IMR-90 (cell line): Measurements from ENCODE around the gene BMPER. TPM values are rescaled to one million over a fixed set of nuclear protein-coding genes. Genes with fewer than 3 reads are reported as not detected.
A peak's percentile ranks its signal among the peaks of the same experiment; 100 is the strongest.

Experiments
- ATAC-seq: fragments of 200-7000 bp; cut with Tn5 transposase; 2 replicates; pipeline ENCODE4 v1.9.1; 2020; ENCODE audit warnings: low read depth, mild to moderate bottlenecking, moderate library complexity
- BruUV-seq: library from RNA; stranded (reverse); fragments of 400-500 nt; replicated peaks from 2 replicates; lab custom pipeline; 2021; lab: Mats Ljungman, UMichigan
- CTCF ChIA-PET: fragments of 300-600 bp; formaldehyde crosslinking; extraction: SDS; loops from one replicate; lab custom pipeline; 2021; ENCODE audit warnings: antibody characterized with exemption; lab: Yijun Ruan, JAX
- POLR2A ChIA-PET: fragments of 300-600 bp; sonication (Branson Sonifier 250); formaldehyde crosslinking; loops from one replicate; lab custom pipeline; 2022; ENCODE audit warnings: antibody characterized with exemption; ENCODE audit not compliant: unreplicated experiment; lab: Charles Lee
- DNase-seq: peaks from one replicate; pipeline ENCODE4 v3.0.0; 2013
- H2AFZ ChIP-seq: replicated peaks from 2 replicates; pipeline ENCODE3; 2013; ENCODE audit warnings: low read length, mild to moderate bottlenecking; ENCODE audit not compliant: poor library complexity
- H2AK5ac ChIP-seq: 2 replicates; pipeline ENCODE4 v1.6.1; 2013; ENCODE audit warnings: low read depth, low read length, inconsistent platforms
- H2AK9ac ChIP-seq: replicated peaks from 2 replicates; pipeline ENCODE3; 2013; ENCODE audit warnings: mild to moderate bottlenecking, low read depth, low read length, moderate library complexity; ENCODE audit not compliant: poor library complexity
- H2BK120ac ChIP-seq: 2 replicates; pipeline ENCODE4 v1.6.1; 2013; ENCODE audit warnings: low read depth, low read length, inconsistent platforms
- H2BK15ac ChIP-seq: 3 replicates; pipeline ENCODE4 v1.6.1; 2013; ENCODE audit warnings: low read depth, low read length, inconsistent platforms
- H2BK20ac ChIP-seq: 2 replicates; pipeline ENCODE4 v1.6.1; 2013; ENCODE audit warnings: low read depth, mild to moderate bottlenecking, inconsistent platforms, low read length, moderate library complexity
- H2BK5ac ChIP-seq: 2 replicates; pipeline ENCODE4 v1.6.1; 2013; ENCODE audit warnings: mild to moderate bottlenecking, low read depth, low read length, inconsistent platforms; ENCODE audit not compliant: poor library complexity, severe bottlenecking
- H3K14ac ChIP-seq: replicated peaks from 2 replicates; pipeline ENCODE4 v1.6.1; 2013; ENCODE audit warnings: low read depth, low read length, inconsistent platforms
- H3K18ac ChIP-seq: 2 replicates; pipeline ENCODE4 v1.6.1; 2013; ENCODE audit warnings: low read depth, low read length, control low read depth
- H3K23ac ChIP-seq: 2 replicates; pipeline ENCODE4 v1.6.1; 2013; ENCODE audit warnings: low read depth, low read length, inconsistent platforms
- H3K27ac ChIP-seq: 2 replicates; pipeline ENCODE4 v1.5.1; 2013; ENCODE audit warnings: mild to moderate bottlenecking, control low read depth, low read length; ENCODE audit not compliant: insufficient read depth
- H3K27me3 ChIP-seq: 2 replicates; pipeline ENCODE4 v1.6.1; 2013; ENCODE audit warnings: low read length; ENCODE audit not compliant: control insufficient read depth, insufficient read depth
- H3K36me3 ChIP-seq: 2 replicates; pipeline ENCODE4 v1.6.1; 2013; ENCODE audit warnings: low read length, mixed read lengths; ENCODE audit not compliant: control insufficient read depth, insufficient read depth
- H3K4ac ChIP-seq: 2 replicates; pipeline ENCODE4 v1.6.1; 2013; ENCODE audit warnings: low read depth, low read length, inconsistent platforms
- H3K4me1 ChIP-seq: 2 replicates; pipeline ENCODE4 v1.6.1; 2013; ENCODE audit warnings: low read length, mixed read lengths; ENCODE audit not compliant: control insufficient read depth, insufficient read depth
- H3K4me2 ChIP-seq: 2 replicates; pipeline ENCODE4 v1.6.1; 2013; ENCODE audit warnings: low read depth, mild to moderate bottlenecking, control low read depth, low read length, moderate library complexity
- H3K4me3 ChIP-seq: 2 replicates; pipeline ENCODE4 v1.5.1; 2013; ENCODE audit warnings: low read depth, mild to moderate bottlenecking, control low read depth, low read length, moderate library complexity; ENCODE audit not compliant: insufficient read depth
- H3K56ac ChIP-seq: 2 replicates; pipeline ENCODE4 v1.6.1; 2013; ENCODE audit warnings: low read length, inconsistent platforms; ENCODE audit not compliant: insufficient read depth; ENCODE audit errors: extremely low read depth
- H3K79me1 ChIP-seq, 2 experiments: 2 replicates each; pipeline ENCODE4 v1.6.1; 2013; ENCODE audit warnings: low read length in 2 of 2, inconsistent platforms in 1 of 2, low read depth in 1 of 2
- H3K9ac ChIP-seq: 2 replicates; pipeline ENCODE4 v1.6.1; 2013; ENCODE audit warnings: low read depth, low read length, control low read depth
- H3K9me1 ChIP-seq: 2 replicates; pipeline ENCODE4 v1.6.1; 2013; ENCODE audit warnings: low read length, inconsistent platforms; ENCODE audit not compliant: insufficient read depth
- H3K9me3 ChIP-seq: 2 replicates; pipeline ENCODE4 v1.6.1; 2013; ENCODE audit warnings: low read length; ENCODE audit not compliant: control insufficient read depth, insufficient read depth
- H4K20me1 ChIP-seq: 2 replicates; pipeline ENCODE4 v1.6.1; 2013; ENCODE audit warnings: low read length, inconsistent platforms; ENCODE audit not compliant: insufficient read depth
- H4K5ac ChIP-seq: 2 replicates; pipeline ENCODE4 v1.6.1; 2013; ENCODE audit warnings: mild to moderate bottlenecking, low read depth, low read length, control low read depth
- H4K8ac ChIP-seq, 2 experiments: 2 replicates each; pipeline ENCODE4 v1.6.1; 2013; ENCODE audit warnings: low read depth in 2 of 2, low read length in 2 of 2, control low read depth in 1 of 2, inconsistent platforms in 1 of 2
- H4K91ac ChIP-seq: 2 replicates; pipeline ENCODE4 v1.6.1; 2013; ENCODE audit warnings: low read depth, low read length, inconsistent platforms; ENCODE audit not compliant: insufficient read depth
- BHLHE40 ChIP-seq: fragments of 150-350 bp; IDR thresholded peaks from 2 replicates; pipeline ENCODE4 v1.6.1; 2016; ENCODE audit warnings: mild to moderate bottlenecking, low read depth, low read length
- FOS ChIP-seq: fragments of 150-350 bp; IDR thresholded peaks from 2 replicates; pipeline ENCODE4 v1.6.1; 2016; ENCODE audit warnings: low read depth, low read length
- MAFK ChIP-seq: IDR thresholded peaks from 2 replicates; pipeline ENCODE4 v1.6.1; 2012; ENCODE audit warnings: low read depth, low read length, improper control_type of control experiment
- MXI1 ChIP-seq: IDR thresholded peaks from 2 replicates; pipeline ENCODE4 v1.6.1; 2012; ENCODE audit warnings: low read depth, mild to moderate bottlenecking, low read length, moderate library complexity, borderline replicate concordance
- RAD21 ChIP-seq: IDR thresholded peaks from 2 replicates; pipeline ENCODE4 v1.6.1; 2012; ENCODE audit warnings: low read length, improper control_type of control experiment
- SMC3 ChIP-seq: fragments of 150-350 bp; IDR thresholded peaks from 2 replicates; pipeline ENCODE4 v1.6.1; 2016; ENCODE audit warnings: low read depth, mild to moderate bottlenecking, antibody characterized with exemption, low read length, moderate library complexity
- WGBS, 2 experiments: methylation state at CpG; one replicate each; pipeline versions ENCODE4 v1.1.5 to v1.1.7; 2013; ENCODE audit warnings: missing lambda C conversion rate in 2 of 2; ENCODE audit not compliant: insufficient read length in 1 of 2; ENCODE audit errors: extremely low coverage in 2 of 2; 5-methylcytosine and 5-hydroxymethylcytosine counted together
- dilution Hi-C: fragments of 300-500 bp; cut with HindIII; formaldehyde crosslinking; loops from one replicate; pipeline ENCODE4 v1.14.3; 2018; ENCODE audit warnings: low sequenced_read_pairs; ENCODE audit not compliant: unreplicated experiment
- in situ Hi-C: fragments of 300-500 bp; cut with MboI; formaldehyde crosslinking; loops from 3 replicates; pipeline ENCODE4 v1.14.3; 2019; ENCODE audit warnings: low sequenced_read_pairs, inconsistent platforms, mixed read lengths
- intact Hi-C: fragments of 100-400 bp; cut with micrococcal nuclease; formaldehyde crosslinking; loops from 2 replicates; pipeline ENCODE4 v1.10.0; 2022
- polyA plus RNA-seq, 3 experiments: library from polyadenylated mRNA; depleted of rRNA; stranded (reverse); fragments of >200 nt; gene quantifications; 2 replicates each; pipeline ENCODE4 v1.2.3, GENCODE V29; 2012; ENCODE audit warnings: low replicate concordance in 1 of 3
- total RNA-seq: library from RNA; depleted of rRNA; stranded (reverse); fragments of >200 nt; gene quantifications from 2 replicates; pipeline ENCODE4 v1.2.3, GENCODE V29; 2012
- TF ChIP-seq, protein P1 (sequence below): fragments of 150-350 bp; IDR thresholded peaks from 2 replicates; pipeline ENCODE4 v1.6.1; 2017; ENCODE audit warnings: mild to moderate bottlenecking, antibody characterized with exemption, low read length, low read depth

The BMPER gene
- total and polyA plus RNA-seq, 2 of the 4 experiments (the other 2 are of a cell fraction), result 6.2 to 7.9 TPM

DNA sequence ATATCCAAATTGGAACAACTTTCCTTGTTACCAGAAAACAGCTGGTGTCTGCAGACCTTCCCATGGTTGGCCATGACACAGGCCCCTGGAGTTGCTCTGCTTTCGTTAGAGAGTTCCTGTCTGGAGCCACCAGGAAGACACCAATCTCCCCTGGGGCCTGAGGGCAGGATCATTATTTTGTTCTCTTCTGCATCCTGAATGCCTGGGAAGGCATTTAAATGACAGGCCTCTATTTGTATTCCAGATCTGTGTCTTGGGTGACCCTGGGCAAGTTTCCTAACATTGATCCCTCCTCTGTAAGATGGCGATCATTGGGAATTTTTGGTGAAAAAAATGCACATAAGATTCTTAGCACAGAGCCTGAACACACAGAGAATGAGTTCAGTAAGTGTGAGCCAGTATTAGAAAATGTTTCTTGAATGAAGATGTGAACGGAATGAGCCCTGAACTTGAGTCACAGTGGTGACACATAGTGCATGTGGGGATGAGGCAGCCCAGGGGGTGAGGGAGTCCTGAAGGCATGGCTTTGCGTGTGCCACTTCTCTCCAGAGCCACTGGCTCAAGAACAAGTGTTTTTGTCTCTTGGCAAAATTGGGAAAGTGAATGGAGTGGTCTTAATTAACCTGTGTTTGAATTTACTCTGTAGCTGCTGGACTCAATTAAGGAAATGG lies 28.4 kb downstream of the BMPER start:
- Histone ChIP-seq H2BK120ac (peak overlapping the region; percentile 73), H3K56ac (peak overlapping the region; percentile 37), H3K23ac (peak overlapping the region; percentile 32; the same call in 1 of the 2 replicates), H3K4me2 (peak overlapping the region; percentile 4; the same call in 1 of the 2 replicates), H3K27me3 (no peaks in the 10 kb centered on the region), H4K20me1 (no peaks in the 10 kb centered on the region), H4K5ac (peak overlapping the region; percentile 19; the same call in 1 of the 2 replicates), H2BK20ac (peak overlapping the region; percentile 84), H3K14ac (peak overlapping the region; percentile 80), H3K9ac (no peak overlapping the region), H3K36me3 (peaks cover 3% of the 10 kb centered on the region; the same call in 1 of the 2 replicates), H3K18ac (peak overlapping the region; percentile 66; the same call in 1 of the 2 replicates), H3K9me1 (no peaks in the 10 kb centered on the region), H4K8ac (peak overlapping the region; percentile 72 to 82), H3K27ac (peak overlapping the region; percentile 15), H4K91ac (peak overlapping the region; percentile 74), H3K9me3 (no peaks in the 10 kb centered on the region), H2AK9ac (no peak overlapping the region), H3K79me1 (no peaks in the 10 kb centered on the region), H3K4me3 (no peak overlapping the region), H2BK15ac (peak overlapping the region; percentile 48; the same call in 2 of the 3 replicates), H2AK5ac (peak overlapping the region; percentile 32; the same call in 1 of the 2 replicates), H2AFZ (peak overlapping the region; percentile 45), H3K4me1 (peaks cover 11% of the 10 kb centered on the region), H3K4ac (peak overlapping the region; percentile 84), H2BK5ac (peak overlapping the region; percentile 90)
- in situ Hi-C loops (loop anchor here (10.0 kb wide), 2 partner anchors 509 to 679 kb away; no protein-coding TSS in a partner anchor), intact Hi-C loops (loop anchor here (1.0 to 10.0 kb wide), 6 partner anchors 46 to 749 kb away; no protein-coding TSS in a partner anchor), dilution Hi-C loops (no loop called here)
- TF ChIP-seq BHLHE40 (peak; percentile 64; the same call in 1 of the 2 replicates), FOS (peak; percentile 70), MAFK (no peak), MXI1 (peak; percentile 77; the same call in 1 of the 2 replicates), SMC3 (no peak; the same call in 1 of the 2 replicates), RAD21 (no peak)
- TF ChIP-seq, protein P1, sequence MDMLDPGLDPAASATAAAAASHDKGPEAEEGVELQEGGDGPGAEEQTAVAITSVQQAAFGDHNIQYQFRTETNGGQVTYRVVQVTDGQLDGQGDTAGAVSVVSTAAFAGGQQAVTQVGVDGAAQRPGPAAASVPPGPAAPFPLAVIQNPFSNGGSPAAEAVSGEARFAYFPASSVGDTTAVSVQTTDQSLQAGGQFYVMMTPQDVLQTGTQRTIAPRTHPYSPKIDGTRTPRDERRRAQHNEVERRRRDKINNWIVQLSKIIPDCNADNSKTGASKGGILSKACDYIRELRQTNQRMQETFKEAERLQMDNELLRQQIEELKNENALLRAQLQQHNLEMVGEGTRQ, result peak; percentile 38; the same call in 1 of the 2 replicates
- CTCF ChIA-PET, result interaction anchor here (0.6 to 1.7 kb wide), 24 partner anchors 8 to 692 kb away, joined by 3 to 20 read pairs (median 4); no protein-coding TSS in a partner anchor
- WGBS, 2 experiments, result 0% methylated on average over 1 of the region's 4 CpGs; no CpG with 5 or more reads in 1 of the 2 experiments
- POLR2A ChIA-PET, result no interaction called here
- ATAC-seq (peak; percentile 85), DNase-seq (peak; percentile 92)
- no TSS peak for BruUV-seq
